Mesenchymal stem cell (in vitro differentiated cells and primary cell): ENCODE measurements around the gene UGT3A1.
"Not testable (repeated sequence)": the region's sequence is repeated elsewhere in the genome, so short reads cannot be mapped to it uniquely, and the experiment has no call there.

Experiments used
- DNase-seq: peaks from one replicate; pipeline ENCODE4 v3.0.0-alpha.2; 2013
- H2AFZ ChIP-seq: one replicate; pipeline ENCODE4 v1.6.1; 2013; ENCODE audit warnings: low read depth, mild to moderate bottlenecking, control low read depth, inconsistent platforms, low read length, moderate library complexity
- H2AK5ac ChIP-seq: 2 replicates; pipeline ENCODE4 v1.6.1; 2013; ENCODE audit warnings: low read length, moderate library complexity, mild to moderate bottlenecking, inconsistent platforms; ENCODE audit not compliant: severe bottlenecking
- H2BK120ac ChIP-seq: one replicate; pipeline ENCODE4 v1.6.1; 2013; ENCODE audit warnings: low read depth, mild to moderate bottlenecking, inconsistent platforms, low read length, moderate library complexity
- H2BK12ac ChIP-seq, 2 experiments: one replicate each; pipeline ENCODE4 v1.6.1; 2013; ENCODE audit warnings: inconsistent platforms in 2 of 2, low read length in 2 of 2, mild to moderate bottlenecking in 2 of 2, moderate library complexity in 2 of 2, control low read depth in 1 of 2
- H2BK15ac ChIP-seq: one replicate; pipeline ENCODE4 v1.6.1; 2013; ENCODE audit warnings: mild to moderate bottlenecking, low read depth, inconsistent platforms; ENCODE audit not compliant: poor library complexity, severe bottlenecking
- H2BK5ac ChIP-seq: 2 replicates; pipeline ENCODE4 v1.6.1; 2013; ENCODE audit warnings: low read depth, mild to moderate bottlenecking, low read length, control low read depth, inconsistent platforms; ENCODE audit not compliant: poor library complexity, severe bottlenecking
- H3K14ac ChIP-seq, 2 experiments: one replicate each; pipeline ENCODE4 v1.6.1; 2013; ENCODE audit warnings: inconsistent platforms in 2 of 2, low read length in 2 of 2, control low read depth in 1 of 2, mild to moderate bottlenecking in 1 of 2, moderate library complexity in 1 of 2
- H3K18ac ChIP-seq, 2 experiments: one replicate each; pipeline ENCODE4 v1.6.1; 2013; ENCODE audit warnings: inconsistent platforms in 2 of 2, low read length in 2 of 2, control low read depth in 1 of 2, low read depth in 1 of 2, mild to moderate bottlenecking in 1 of 2
- H3K23ac ChIP-seq, 2 experiments: one replicate each; pipeline ENCODE4 v1.6.1; 2013; ENCODE audit warnings: inconsistent platforms in 2 of 2, low read length in 2 of 2, mild to moderate bottlenecking in 2 of 2, moderate library complexity in 2 of 2, control low read depth in 1 of 2
- H3K27ac ChIP-seq: 2 replicates; pipeline ENCODE4 v1.5.1; 2013; ENCODE audit warnings: mild to moderate bottlenecking, moderate library complexity, low read length, control low read depth, inconsistent platforms; ENCODE audit not compliant: poor library complexity, severe bottlenecking
- H3K27me3 ChIP-seq, 2 experiments: 2 replicates each; pipeline versions ENCODE4 v1.6.1 to v1.7.0; 2013; ENCODE audit warnings: low read length in 2 of 2, mild to moderate bottlenecking in 2 of 2, moderate library complexity in 2 of 2, control low read depth in 1 of 2, inconsistent platforms in 1 of 2; ENCODE audit not compliant: control insufficient read depth in 1 of 2, insufficient read depth in 1 of 2
- H3K36me3 ChIP-seq, 2 experiments: 2 replicates each; pipeline versions ENCODE4 v1.6.1 to v1.7.0; 2013; ENCODE audit warnings: low read length in 2 of 2, control low read depth in 1 of 2, inconsistent platforms in 1 of 2, low read depth in 1 of 2, mild to moderate bottlenecking in 1 of 2; ENCODE audit not compliant: insufficient read depth in 2 of 2, control insufficient read depth in 1 of 2
- H3K4ac ChIP-seq, 2 experiments: one replicate each; pipeline ENCODE4 v1.6.1; 2013; ENCODE audit warnings: inconsistent platforms in 2 of 2, low read length in 2 of 2, mild to moderate bottlenecking in 2 of 2, moderate library complexity in 2 of 2, control low read depth in 1 of 2, low read depth in 1 of 2
- H3K4me1 ChIP-seq: 2 replicates; pipeline ENCODE4 v1.6.1; 2013; ENCODE audit warnings: low read depth, low read length, control low read depth; ENCODE audit not compliant: control insufficient read depth, insufficient read depth
- H3K4me2 ChIP-seq: 2 replicates; pipeline ENCODE4 v1.6.1; 2013; ENCODE audit warnings: low read length, mild to moderate bottlenecking, inconsistent platforms; ENCODE audit not compliant: poor library complexity, severe bottlenecking
- H3K4me3 ChIP-seq, 2 experiments: 2 replicates each; pipeline versions ENCODE4 v1.5.1 to v1.7.0; 2013; ENCODE audit warnings: low read length in 2 of 2, mild to moderate bottlenecking in 2 of 2, control low read depth in 1 of 2, low read depth in 1 of 2; ENCODE audit not compliant: insufficient read depth in 1 of 2
- H3K79me1 ChIP-seq: replicated peaks from 2 replicates; pipeline ENCODE4 v1.6.1; 2013; ENCODE audit warnings: mild to moderate bottlenecking, control low read depth, low read length, inconsistent platforms; ENCODE audit not compliant: poor library complexity, severe bottlenecking
- H3K9ac ChIP-seq: 2 replicates; pipeline ENCODE4 v1.7.0; 2013; ENCODE audit warnings: mild to moderate bottlenecking, low read length, moderate library complexity
- H3K9me3 ChIP-seq: 2 replicates; pipeline ENCODE4 v1.7.0; 2013; ENCODE audit warnings: mild to moderate bottlenecking, low read length; ENCODE audit not compliant: control insufficient read depth
- H4K8ac ChIP-seq: one replicate; pipeline ENCODE4 v1.6.1; 2013; ENCODE audit warnings: inconsistent platforms, mild to moderate bottlenecking, low read length, moderate library complexity
- H4K91ac ChIP-seq: one replicate; pipeline ENCODE4 v1.6.1; 2013; ENCODE audit warnings: mild to moderate bottlenecking, low read length, inconsistent platforms
- WGBS: methylation state at CpG from one replicate; pipeline ENCODE4 v1.1.7; 2013; ENCODE audit warnings: mixed read lengths; 5-methylcytosine and 5-hydroxymethylcytosine counted together

UGT3A1 gene

GRCh38 chr5:35979715-35980114 lies 11.5 kb downstream of the UGT3A1 start:
- H3K4me1 ChIP-seq = no peaks in the 10 kb centered on the region
- no peak overlapping the region for H3K23ac ChIP-seq
- H2AFZ ChIP-seq = no peak overlapping the region
- H2BK5ac ChIP-seq = no peak overlapping the region
- H3K27ac ChIP-seq = no peak overlapping the region
- no peak overlapping the region for H3K14ac ChIP-seq
- H3K9me3 ChIP-seq = peaks cover 3% of the 10 kb centered on the region
- H3K36me3 ChIP-seq = no peaks in the 10 kb centered on the region
- H4K91ac ChIP-seq = no peak overlapping the region
- H2BK120ac ChIP-seq = no peak overlapping the region
- no peak overlapping the region for H3K18ac ChIP-seq
- H3K79me1 ChIP-seq = no peaks in the 10 kb centered on the region
- no peak overlapping the region for H3K4me3 ChIP-seq
- no peak overlapping the region for H3K9ac ChIP-seq
- H3K4ac ChIP-seq = no peak overlapping the region
- no peak overlapping the region for H2BK15ac ChIP-seq
- H2AK5ac ChIP-seq = no peak overlapping the region
- H3K4me2 ChIP-seq = no peak overlapping the region
- H3K27me3 ChIP-seq = no peaks in the 10 kb centered on the region
- no peak overlapping the region for H4K8ac ChIP-seq
- DNase-seq = no peak
- no peak overlapping the region for H2BK12ac ChIP-seq

- not testable (repeated sequence) for H3K23ac ChIP-seq
These were observed 14.3 kb downstream of the UGT3A1 start for GRCh38 chr5:35976859-35977258.

GRCh38 chr5:35974570-35974969 lies 16.6 kb downstream of the UGT3A1 start:
- no peaks in the 10 kb centered on the region for H3K4me1 ChIP-seq
- no peak overlapping the region for H3K27ac ChIP-seq
- H3K27me3 ChIP-seq = no peaks in the 10 kb centered on the region
- H3K9ac ChIP-seq = no peak overlapping the region
- no peak for DNase-seq
- WGBS = 79% methylated on average over 4 of the region's 4 CpGs
- no peak overlapping the region for H3K18ac ChIP-seq
- no peak overlapping the region for H2AFZ ChIP-seq
- H3K9me3 ChIP-seq = no peaks in the 10 kb centered on the region
- H4K8ac ChIP-seq = no peak overlapping the region
- H3K36me3 ChIP-seq = no peaks in the 10 kb centered on the region
- no peak overlapping the region for H3K14ac ChIP-seq
- H3K4ac ChIP-seq = no peak overlapping the region
- no peak overlapping the region for H3K23ac ChIP-seq
- H2BK15ac ChIP-seq = no peak overlapping the region
- H2BK120ac ChIP-seq = no peak overlapping the region
- H3K79me1 ChIP-seq = no peaks in the 10 kb centered on the region
- no peak overlapping the region for H4K91ac ChIP-seq
- no peak overlapping the region for H3K4me3 ChIP-seq
- H2AK5ac ChIP-seq = no peak overlapping the region
- no peak overlapping the region for H2BK12ac ChIP-seq
- H3K4me2 ChIP-seq = no peak overlapping the region
- H2BK5ac ChIP-seq = no peak overlapping the region

More at GRCh38 chr5:35976859-35977258, 14.3 kb downstream of the UGT3A1 start:
- not testable (repeated sequence) for H4K8ac ChIP-seq, H3K14ac ChIP-seq, H3K9me3 ChIP-seq, H2BK15ac ChIP-seq, H4K91ac ChIP-seq, H3K4me1 ChIP-seq, H3K79me1 ChIP-seq, DNase-seq, H2AFZ ChIP-seq, H3K36me3 ChIP-seq, H2AK5ac ChIP-seq, H3K4me2 ChIP-seq, H2BK5ac ChIP-seq, H3K18ac ChIP-seq, H3K4me3 ChIP-seq, H3K4ac ChIP-seq, H3K27ac ChIP-seq, H2BK12ac ChIP-seq, H2BK120ac ChIP-seq, H3K27me3 ChIP-seq, H3K9ac ChIP-seq
- WGBS = 86% methylated on average over 2 of the region's 3 CpGs

- no peak overlapping the region for H4K91ac ChIP-seq
- no peak overlapping the region for H2BK12ac ChIP-seq
- no peak overlapping the region for H3K9ac ChIP-seq
- DNase-seq = no peak
- H2AK5ac ChIP-seq = no peak overlapping the region
- no peak overlapping the region for H3K23ac ChIP-seq
- no peak overlapping the region for H3K18ac ChIP-seq
- no peak overlapping the region for H3K4ac ChIP-seq
- H3K27ac ChIP-seq = no peak overlapping the region
- 75% methylated on average over 4 of the region's 5 CpGs for WGBS
- no peak overlapping the region for H2AFZ ChIP-seq
- H3K14ac ChIP-seq = no peak overlapping the region
- no peaks in the 10 kb centered on the region for H3K9me3 ChIP-seq
- H2BK5ac ChIP-seq = no peak overlapping the region
- H3K27me3 ChIP-seq = peaks cover 0 to 3% of the 10 kb centered on the region in 2 experiments
- H3K79me1 ChIP-seq = no peaks in the 10 kb centered on the region
- H3K36me3 ChIP-seq = no peaks in the 10 kb centered on the region
- H3K4me1 ChIP-seq = no peaks in the 10 kb centered on the region
- no peak overlapping the region for H3K4me2 ChIP-seq
- no peak overlapping the region for H3K4me3 ChIP-seq
- H2BK120ac ChIP-seq = no peak overlapping the region
- no peak overlapping the region for H4K8ac ChIP-seq
- no peak overlapping the region for H2BK15ac ChIP-seq
These were observed 19.3 kb downstream of the UGT3A1 start for GRCh38 chr5:35971878-35972210.
